Smooth muscle cell (in vitro differentiated cells): ENCODE results near the gene CENPM. TPM values are rescaled to one million over a fixed set of nuclear protein-coding genes. Genes with fewer than 3 reads are reported as not detected.
A peak's percentile ranks its signal among the peaks of the same experiment; 100 is the strongest.

ENCODE experiments used
- DNase-seq: peaks from one replicate; lab custom pipeline; 2025; ENCODE audit not compliant: unreplicated experiment; lab: John Stamatoyannopoulos, UW
- H2AFZ ChIP-seq: fragments of 200-600 bp; sonication (generic); 2 replicates; pipeline ENCODE4 v1.6.0; 2016; ENCODE audit warnings: antibody characterized with exemption, low read depth, mild to moderate bottlenecking
- H3F3A ChIP-seq: fragments of 200-600 bp; sonication (generic); 2 replicates; pipeline ENCODE4 v1.6.0; 2017; ENCODE audit warnings: antibody characterized with exemption, low read depth
- H3K27ac ChIP-seq: fragments of 200-600 bp; sonication (generic); 2 replicates; pipeline ENCODE4 v1.5.1; 2016; ENCODE audit warnings: low read depth, mild to moderate bottlenecking
- H3K27me3 ChIP-seq: fragments of 200-600 bp; sonication (generic); 2 replicates; pipeline ENCODE4 v1.6.1; 2016; ENCODE audit warnings: low read depth, mild to moderate bottlenecking
- H3K36me3 ChIP-seq: fragments of 200-600 bp; sonication (generic); 2 replicates; pipeline ENCODE4 v1.5.1; 2016; ENCODE audit warnings: low read depth
- H3K4me1 ChIP-seq: fragments of 200-600 bp; sonication (generic); 2 replicates; pipeline ENCODE4 v1.5.1; 2016; ENCODE audit warnings: low read depth
- H3K4me2 ChIP-seq: fragments of 200-600 bp; sonication (generic); 2 replicates; pipeline ENCODE4 v1.6.0; 2016; ENCODE audit warnings: mild to moderate bottlenecking
- H3K4me3 ChIP-seq: fragments of 200-600 bp; sonication (generic); 2 replicates; pipeline ENCODE4 v1.5.1; 2016; ENCODE audit warnings: mild to moderate bottlenecking
- H3K79me2 ChIP-seq: fragments of 200-600 bp; sonication (generic); 2 replicates; pipeline ENCODE4 v1.6.0; 2016; ENCODE audit warnings: low read depth, mild to moderate bottlenecking
- H3K9ac ChIP-seq: fragments of 200-600 bp; sonication (generic); 2 replicates; pipeline ENCODE4 v1.6.0; 2016; ENCODE audit warnings: low read depth
- H3K9me3 ChIP-seq: fragments of 200-600 bp; sonication (generic); replicated peaks from 2 replicates; pipeline ENCODE4 v1.5.1; 2016; ENCODE audit warnings: low read depth
- H4K20me1 ChIP-seq: fragments of 200-600 bp; sonication (generic); 2 replicates; pipeline ENCODE4 v1.6.0; 2016; ENCODE audit warnings: low read depth
- WGBS: methylation state at CpG from one replicate; pipeline ENCODE4 v1.1.7; 2016; ENCODE audit warnings: low lambda C conversion rate; 5-methylcytosine and 5-hydroxymethylcytosine counted together
- polyA plus RNA-seq: library from polyadenylated mRNA; unstranded; fragments of >200 nt; fragmentation: Nextera tagmentation; extraction: Ambion mirVana; gene quantifications from 2 replicates; pipeline ENCODE4 v1.2.1, GENCODE V29; 2016
- total RNA-seq: library from RNA; depleted of rRNA; stranded (reverse); fragments of >200 nt; gene quantifications from 2 replicates; pipeline ENCODE4 v1.2.3, GENCODE V29; 2014
- TF ChIP-seq, protein P1 (sequence below): fragments of 200-600 bp; sonication (generic); IDR thresholded peaks from 2 replicates; pipeline ENCODE4 v1.5.1; 2017; ENCODE audit warnings: borderline replicate concordance, mild to moderate bottlenecking, antibody characterized with exemption; ENCODE audit not compliant: insufficient read depth, poor library complexity, severe bottlenecking

CENPM gene
- total and polyA plus RNA-seq, 2 experiments from 2014 or later: 5.6 to 16.0 TPM

GRCh38 chr22:41909310-41910049 lies 37.5 kb downstream of the CENPM start:
- peaks cover 57% of the 10 kb centered on the region for H3K27me3 ChIP-seq
- peak overlapping the region; percentile 38 for H3K4me3 ChIP-seq
- no peaks in the 10 kb centered on the region for H3F3A ChIP-seq
- no peak overlapping the region for H2AFZ ChIP-seq
- no peak overlapping the region for H3K9ac ChIP-seq
- H3K4me2 ChIP-seq: peak overlapping the region; percentile 89
- no peak overlapping the region for H3K27ac ChIP-seq
- peaks cover 55% of the 10 kb centered on the region for H4K20me1 ChIP-seq
- TF ChIP-seq, protein P1, sequence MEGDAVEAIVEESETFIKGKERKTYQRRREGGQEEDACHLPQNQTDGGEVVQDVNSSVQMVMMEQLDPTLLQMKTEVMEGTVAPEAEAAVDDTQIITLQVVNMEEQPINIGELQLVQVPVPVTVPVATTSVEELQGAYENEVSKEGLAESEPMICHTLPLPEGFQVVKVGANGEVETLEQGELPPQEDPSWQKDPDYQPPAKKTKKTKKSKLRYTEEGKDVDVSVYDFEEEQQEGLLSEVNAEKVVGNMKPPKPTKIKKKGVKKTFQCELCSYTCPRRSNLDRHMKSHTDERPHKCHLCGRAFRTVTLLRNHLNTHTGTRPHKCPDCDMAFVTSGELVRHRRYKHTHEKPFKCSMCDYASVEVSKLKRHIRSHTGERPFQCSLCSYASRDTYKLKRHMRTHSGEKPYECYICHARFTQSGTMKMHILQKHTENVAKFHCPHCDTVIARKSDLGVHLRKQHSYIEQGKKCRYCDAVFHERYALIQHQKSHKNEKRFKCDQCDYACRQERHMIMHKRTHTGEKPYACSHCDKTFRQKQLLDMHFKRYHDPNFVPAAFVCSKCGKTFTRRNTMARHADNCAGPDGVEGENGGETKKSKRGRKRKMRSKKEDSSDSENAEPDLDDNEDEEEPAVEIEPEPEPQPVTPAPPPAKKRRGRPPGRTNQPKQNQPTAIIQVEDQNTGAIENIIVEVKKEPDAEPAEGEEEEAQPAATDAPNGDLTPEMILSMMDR: no peak
- peaks cover 4% of the 10 kb centered on the region for H3K4me1 ChIP-seq
- H3K36me3 ChIP-seq: no peaks in the 10 kb centered on the region
- H3K9me3 ChIP-seq: no peaks in the 10 kb centered on the region
- no peak for DNase-seq
- WGBS: 32% methylated on average over 26 of the region's 55 CpGs
- H3K79me2 ChIP-seq: no peaks in the 10 kb centered on the region

GRCh38 chr22:41908411-41909309 lies 38.3 kb downstream of the CENPM start:
- no peaks in the 10 kb centered on the region for H3K36me3 ChIP-seq
- DNase-seq: no peak
- no peak overlapping the region for H3K9ac ChIP-seq
- no peak overlapping the region for H2AFZ ChIP-seq
- peaks cover 51% of the 10 kb centered on the region for H3K27me3 ChIP-seq
- H4K20me1 ChIP-seq: peaks cover 55% of the 10 kb centered on the region
- no peaks in the 10 kb centered on the region for H3K9me3 ChIP-seq
- no peaks in the 10 kb centered on the region for H3F3A ChIP-seq
- no peak overlapping the region for H3K4me3 ChIP-seq
- H3K4me1 ChIP-seq: peaks cover 4% of the 10 kb centered on the region
- TF ChIP-seq, protein P1: no peak
- WGBS: 86% methylated on average over 14 of the region's 14 CpGs
- H3K27ac ChIP-seq: no peak overlapping the region
- no peaks in the 10 kb centered on the region for H3K79me2 ChIP-seq
- no peak overlapping the region for H3K4me2 ChIP-seq

GRCh38 chr22:41907436-41908401 lies 39.2 kb downstream of the CENPM start:
- Histone ChIP-seq H3K36me3 (no peaks in the 10 kb centered on the region), H3K79me2 (no peaks in the 10 kb centered on the region), H3K4me3 (no peak overlapping the region), H3K4me1 (peaks cover 4% of the 10 kb centered on the region), H3K4me2 (no peak overlapping the region), H3K9me3 (no peaks in the 10 kb centered on the region), H3F3A (no peaks in the 10 kb centered on the region), H3K9ac (no peak overlapping the region), H2AFZ (no peak overlapping the region), H3K27me3 (peaks cover 41% of the 10 kb centered on the region), H3K27ac (no peak overlapping the region), H4K20me1 (peaks cover 63% of the 10 kb centered on the region)
- DNase-seq: no peak
- TF ChIP-seq, protein P1: no peak
- WGBS: 80% methylated on average over 10 of the region's 10 CpGs
